Measurements from ENCODE around the gene SMR3A.

- TF ChIP-seq CTCF (conservative IDR thresholded peaks at IDR 0.05; ENCODE audit: low read length): no peak
- no peak for TF ChIP-seq EZH2phosphoT487 (IDR thresholded peaks at IDR 0.05; ENCODE audit: borderline replicate concordance)
These were observed 4.4 kb upstream of the SMR3A start for GRCh38 chr4:70356185-70356584.
